Stimulated activated CD4-positive, alpha-beta T cell treated with anti-CD3 and anti-CD28 coated beads, Interleukin-12 subunit alpha, Interleukin-12 subunit beta, amount 100 ng/mL, for 4 hours (primary cell): ENCODE data around the gene ODAPH.
"Not testable (repeated sequence)": the region's sequence is repeated elsewhere in the genome, so short reads cannot be mapped to it uniquely, and the experiment has no call there.

Experiments
- DNase-seq: peaks from one replicate; pipeline ENCODE4 v3.0.0-alpha.2; 2020

The ODAPH gene

GRCh38 chr4:75555294-75556164 lies at the start of gene ODAPH:
Gene ODAPH, plus strand, starts transcription at chr4:75556066. Its CDS starts 17 bp downstream, at chr4:75556083.
- no peak for DNase-seq

- not testable (repeated sequence) for DNase-seq
Observed at GRCh38 chr4:75509592-75509991, 46.3 kb upstream of the ODAPH start.

- DNase-seq, result no peak
Observed at GRCh38 chr4:75511841-75512240, 44.0 kb upstream of the ODAPH start.

- no peak for DNase-seq
Observed at GRCh38 chr4:75512386-75513211, 43.3 kb upstream of the ODAPH start.

GRCh38 chr4:75513526-75514130 lies 42.2 kb upstream of the ODAPH start:
- no peak for DNase-seq

GRCh38 chr4:75514131-75514948 lies 41.5 kb upstream of the ODAPH start, which contains the start of the genes RCHY1 and THAP6:
Gene RCHY1, minus strand, starts transcription at chr4:75514403. Its CDS starts 117 bp downstream, at chr4:75514286.
Gene THAP6, plus strand, starts transcription at chr4:75514473. Its CDS starts 980 bp downstream, at chr4:75515453.
- DNase-seq, result peak; percentile 83

GRCh38 chr4:75514949-75515612 lies 40.8 kb upstream of the ODAPH start:
- no peak for DNase-seq

- DNase-seq, result no peak
Observed at GRCh38 chr4:75516144-75516543, 39.7 kb upstream of the ODAPH start.

- not testable (repeated sequence) for DNase-seq
Observed at GRCh38 chr4:75519452-75519851, 36.4 kb upstream of the ODAPH start.

GRCh38 chr4:75525086-75525485 lies 30.8 kb upstream of the ODAPH start:
- no peak for DNase-seq

GRCh38 chr4:75525910-75526309 lies 30.0 kb upstream of the ODAPH start:
- DNase-seq, result no peak

- DNase-seq, result no peak
Observed at GRCh38 chr4:75527482-75527881, 28.4 kb upstream of the ODAPH start.

GRCh38 chr4:75530556-75531322 lies 25.1 kb upstream of the ODAPH start:
- no peak for DNase-seq

GRCh38 chr4:75531536-75532143 lies 24.2 kb upstream of the ODAPH start:
- DNase-seq, result not testable (repeated sequence)

GRCh38 chr4:75533339-75533887 lies 22.5 kb upstream of the ODAPH start:
- not testable (repeated sequence) for DNase-seq

GRCh38 chr4:75533926-75534325 lies 21.9 kb upstream of the ODAPH start:
- not testable (repeated sequence) for DNase-seq

GRCh38 chr4:75537308-75537707 lies 18.6 kb upstream of the ODAPH start:
- DNase-seq, result not testable (repeated sequence)

GRCh38 chr4:75542824-75543223 lies 13.0 kb upstream of the ODAPH start:
- DNase-seq, result no peak

GRCh38 chr4:75544220-75544619 lies 11.6 kb upstream of the ODAPH start:
- DNase-seq, result not testable (repeated sequence)

GRCh38 chr4:75544870-75545269 lies 11.0 kb upstream of the ODAPH start:
- DNase-seq, result no peak
